Non-pigmented ciliary epithelial cell (primary cell): ENCODE data around the gene RGS19.

Experiments
- DNase-seq: peaks from one replicate; pipeline ENCODE4 v3.0.0-alpha.2; 2010; ENCODE audit warnings: low read depth

The RGS19 gene

DNA sequence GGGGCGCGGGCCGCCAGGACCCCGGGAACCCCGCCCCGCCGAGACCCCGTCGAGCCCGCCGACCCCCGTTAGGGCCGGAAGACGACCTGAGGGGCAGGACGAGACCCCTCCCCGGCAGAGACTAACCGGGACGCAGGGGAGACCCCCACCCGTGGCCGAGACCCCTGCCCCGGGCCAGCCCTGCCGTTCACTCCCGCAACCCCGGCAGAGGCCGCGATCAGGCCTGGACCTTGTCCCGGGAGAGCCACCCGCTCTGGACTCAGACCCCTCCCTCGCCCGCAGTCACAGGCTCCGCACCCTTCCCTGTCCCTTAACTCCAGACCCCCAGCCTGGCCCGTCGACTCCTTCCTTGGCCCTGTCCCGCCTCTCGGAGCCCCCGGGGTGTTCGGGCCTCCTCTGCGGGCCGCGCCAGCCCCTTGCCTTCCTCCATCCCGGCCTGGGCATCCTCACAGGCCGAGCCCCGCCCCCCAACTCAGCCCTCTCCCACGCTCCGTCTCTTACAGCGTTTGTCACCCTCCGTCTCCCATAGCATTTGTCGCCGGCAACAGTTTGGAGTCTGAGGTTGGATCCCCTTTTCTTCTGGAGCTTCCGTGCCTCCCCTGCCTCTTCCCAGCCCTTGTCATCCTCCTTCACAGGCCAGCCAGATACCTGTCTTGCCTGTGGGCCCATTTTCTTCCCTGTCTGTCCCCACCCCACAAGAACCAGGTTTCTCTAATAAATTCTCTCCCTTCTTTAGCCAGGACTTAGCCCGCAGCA, 15.8 kb downstream of the RGS19 start:
- DNase-seq: no peak

- peak; percentile 76 for DNase-seq
Observed at GRCh38 chr20:64062596-64063388, 16.5 kb downstream of the RGS19 start, which contains the start of gene TCEA2. Gene TCEA2 (plus strand): TSS chr20:64063198. CDS start chr20:64063313, 115 bp downstream.

DNA sequence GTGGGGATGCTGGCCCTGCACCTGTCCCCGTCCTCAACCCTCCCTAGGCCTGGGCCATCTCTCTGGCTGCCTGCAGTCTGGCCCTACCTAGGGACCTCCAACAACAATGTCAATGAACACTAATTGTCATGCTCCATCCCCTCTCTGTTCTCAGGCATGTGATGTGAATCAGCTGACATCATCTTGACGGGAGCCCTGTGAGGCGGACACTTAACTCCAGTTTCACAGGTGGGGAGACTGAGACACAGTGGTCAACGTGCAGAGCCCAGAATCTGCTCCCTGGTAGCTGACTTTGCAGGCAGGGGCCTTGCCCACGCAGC, 17.1 kb downstream of the RGS19 start:
- no peak for DNase-seq

GRCh38 chr20:64058536-64058935, 20.8 kb downstream of the RGS19 start:
- peak; percentile 38 for DNase-seq

DNA sequence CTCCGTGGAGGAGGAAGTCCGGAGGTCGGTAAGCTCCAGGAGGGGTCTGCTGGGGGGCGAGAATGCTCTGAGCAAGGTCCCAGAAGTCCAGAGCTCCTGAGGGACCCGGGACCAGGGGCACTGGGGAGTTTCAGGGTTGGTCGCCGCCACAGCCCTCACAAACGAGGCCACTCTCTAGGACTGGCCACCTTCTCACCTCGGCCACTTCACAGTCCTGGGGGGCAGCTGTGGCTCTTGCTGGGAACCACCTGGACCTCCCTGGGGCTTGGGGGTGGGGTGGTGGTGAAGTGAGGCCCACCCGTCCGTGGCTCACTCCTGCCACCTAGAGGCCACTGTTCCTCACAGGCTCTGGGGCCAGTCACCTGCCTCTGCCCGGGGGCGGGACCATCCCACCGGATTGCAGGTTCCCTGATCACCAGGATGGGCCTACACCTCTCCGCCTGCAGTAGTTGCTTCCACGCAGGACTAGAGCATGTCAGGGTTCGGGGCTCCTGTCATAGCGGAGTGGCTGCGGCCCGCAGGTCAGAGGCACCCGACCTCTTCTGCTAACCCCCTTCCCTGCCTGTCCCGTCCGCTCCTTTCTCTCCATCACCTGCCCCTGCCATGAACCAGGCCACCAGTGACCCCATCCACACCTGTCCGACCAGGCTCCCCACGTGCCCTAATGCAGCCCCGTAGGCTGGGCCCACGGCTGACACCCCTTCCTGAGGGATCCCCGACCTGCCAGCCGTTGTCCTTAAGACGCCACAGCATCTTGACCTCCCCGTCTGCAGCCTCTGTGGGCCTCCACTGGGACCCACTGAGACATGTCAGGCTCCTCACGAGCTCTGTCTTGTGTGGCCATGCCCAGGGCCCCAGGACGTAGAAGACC, 21.5 kb downstream of the RGS19 start:
- DNase-seq: no peak

DNA sequence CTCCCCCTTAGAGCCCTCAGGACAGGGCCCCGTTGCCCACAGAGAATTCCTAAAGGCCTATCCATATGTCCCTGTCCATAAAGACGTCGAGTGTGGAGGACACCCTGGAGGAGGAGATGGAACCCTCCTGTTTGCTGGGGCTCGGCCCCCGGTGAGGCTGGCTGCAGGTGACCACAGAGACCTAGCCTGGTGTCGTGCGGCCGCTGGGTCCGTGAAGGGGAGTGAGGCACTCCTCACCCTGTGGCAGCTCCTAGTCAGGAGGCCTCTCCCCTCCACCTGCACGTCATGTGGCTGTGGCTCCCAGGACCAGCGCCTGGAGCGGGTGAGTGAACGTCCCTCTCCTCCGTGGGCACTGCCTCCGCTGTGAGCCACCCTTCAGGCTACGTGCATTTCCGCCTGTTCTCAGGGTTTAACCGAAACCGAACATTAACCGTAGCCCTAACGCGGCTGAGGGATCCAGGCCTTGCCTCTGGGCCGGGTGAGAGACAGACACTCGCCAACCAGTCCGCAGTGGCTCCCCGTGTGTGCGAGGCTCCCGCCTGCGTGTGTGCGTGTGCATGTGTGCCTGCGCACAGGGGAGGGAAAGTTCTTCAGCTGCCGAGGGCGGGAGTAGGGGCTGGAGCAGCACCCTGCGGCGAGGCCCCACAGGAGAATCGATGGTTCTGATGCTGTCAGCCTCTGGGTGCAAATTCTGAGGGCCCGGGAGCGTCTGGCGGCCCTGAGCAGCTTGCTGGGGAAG, 22.3 kb downstream of the RGS19 start:
- DNase-seq: no peak

GRCh38 chr20:64056639-64056888, 22.8 kb downstream of the RGS19 start:
- DNase-seq: no peak

GRCh38 chr20:64055893-64056638, 23.3 kb downstream of the RGS19 start:
- no peak for DNase-seq

- no peak for DNase-seq
Observed at GRCh38 chr20:64055396-64055892, 23.9 kb downstream of the RGS19 start.

GRCh38 chr20:64053841-64054661, 25.3 kb downstream of the RGS19 start:
- no peak for DNase-seq

DNA sequence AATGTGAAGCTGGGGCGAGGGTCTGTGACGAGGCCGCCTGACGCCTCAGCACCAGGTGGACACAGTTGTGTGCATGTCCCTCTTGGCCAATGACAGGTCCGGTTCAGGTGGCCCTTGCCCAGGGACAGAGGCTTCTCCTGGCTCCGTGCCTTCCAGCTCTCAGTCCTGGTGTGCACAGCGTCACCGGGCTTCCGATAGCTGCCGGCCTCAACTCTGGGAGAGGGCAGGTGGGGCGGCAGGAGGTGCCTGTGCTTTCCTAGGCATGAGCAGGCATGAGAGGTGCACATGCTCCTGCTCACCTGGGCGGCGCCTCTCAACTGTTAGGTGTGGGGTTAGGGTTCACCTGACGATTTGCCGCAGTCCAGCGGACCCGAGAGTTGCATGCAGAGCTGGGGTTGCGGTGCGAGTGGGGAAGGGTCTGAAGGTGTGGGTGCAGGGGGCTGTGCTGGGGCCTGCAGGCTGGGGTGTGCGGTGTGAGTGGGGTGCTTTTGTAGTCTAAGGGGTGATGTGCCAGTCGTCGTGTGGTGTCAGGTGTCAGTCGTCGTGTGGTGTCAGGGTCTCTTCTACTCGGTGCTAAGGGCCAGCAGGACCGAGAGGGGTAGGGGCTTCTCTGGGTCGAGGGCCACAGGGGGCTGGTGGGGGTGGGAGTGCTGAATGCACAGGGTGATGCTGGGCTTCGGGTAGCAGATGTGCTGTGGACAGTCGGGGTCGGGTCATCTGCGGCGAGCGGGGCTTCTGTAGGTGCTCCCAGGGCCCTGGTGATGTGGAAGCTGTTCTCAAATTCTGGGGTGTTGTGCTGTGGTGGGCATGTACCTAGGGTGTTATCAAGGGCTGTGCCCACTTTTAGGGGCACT, 26.1 kb downstream of the RGS19 start:
- no peak for DNase-seq

DNA sequence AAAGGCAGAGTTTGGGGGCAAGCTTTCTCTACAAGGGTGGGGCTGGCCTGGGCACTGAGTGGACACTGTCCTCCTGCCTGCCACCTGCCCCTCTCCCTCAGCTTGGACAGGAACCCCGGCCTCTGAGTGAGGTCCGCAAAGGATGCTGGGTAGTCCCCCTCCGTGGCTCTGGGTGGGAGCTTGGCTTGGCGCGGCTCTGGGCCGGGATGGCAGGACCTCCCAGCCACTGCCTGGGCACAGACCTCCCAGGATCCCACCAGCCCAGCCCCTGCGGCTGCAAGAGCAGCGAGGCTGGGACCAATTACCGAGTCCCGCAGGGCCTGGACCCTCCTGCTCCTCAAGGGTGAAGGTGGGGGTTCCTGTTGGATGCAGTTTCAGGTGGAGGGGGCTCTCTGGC, 27.0 kb downstream of the RGS19 start:
- DNase-seq: no peak

DNA sequence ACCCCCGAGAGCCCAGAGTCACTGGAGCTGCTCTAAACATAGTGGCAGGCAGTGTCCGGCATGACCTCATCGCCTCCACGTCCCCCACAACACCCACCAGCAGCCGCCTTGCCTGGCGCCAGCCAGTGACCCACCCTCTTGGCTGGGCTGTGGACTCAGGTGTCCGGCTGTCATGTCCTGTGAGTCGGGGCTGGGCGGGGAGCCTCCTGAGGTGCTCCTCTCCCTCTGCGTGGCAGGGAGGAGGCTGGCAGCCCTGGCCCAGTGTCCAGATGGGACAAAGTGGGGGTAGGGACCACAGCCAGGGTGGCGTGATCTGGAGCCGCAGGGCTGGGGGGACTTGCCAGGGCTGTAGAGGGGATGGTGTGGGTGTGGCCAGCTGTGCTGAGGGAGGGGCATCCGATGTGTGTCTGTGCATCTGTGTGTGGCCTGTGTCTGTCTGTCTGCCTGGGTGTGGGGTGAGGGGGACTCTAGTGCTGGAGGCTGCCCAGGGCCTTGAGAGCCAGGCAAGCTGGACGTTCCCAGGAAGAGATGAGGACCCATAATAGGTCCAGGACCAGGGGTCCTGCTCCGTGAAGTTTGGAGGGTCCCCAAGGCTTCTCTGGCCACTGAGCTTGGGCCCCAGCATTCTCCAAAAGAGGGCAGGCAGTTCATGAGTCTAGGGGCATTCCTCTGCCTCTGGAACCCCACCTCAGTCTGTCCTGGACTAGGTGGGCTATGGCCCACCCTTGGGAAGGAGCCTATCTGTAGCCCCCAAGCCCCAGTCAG, 27.6 kb downstream of the RGS19 start:
- DNase-seq: no peak

DNA sequence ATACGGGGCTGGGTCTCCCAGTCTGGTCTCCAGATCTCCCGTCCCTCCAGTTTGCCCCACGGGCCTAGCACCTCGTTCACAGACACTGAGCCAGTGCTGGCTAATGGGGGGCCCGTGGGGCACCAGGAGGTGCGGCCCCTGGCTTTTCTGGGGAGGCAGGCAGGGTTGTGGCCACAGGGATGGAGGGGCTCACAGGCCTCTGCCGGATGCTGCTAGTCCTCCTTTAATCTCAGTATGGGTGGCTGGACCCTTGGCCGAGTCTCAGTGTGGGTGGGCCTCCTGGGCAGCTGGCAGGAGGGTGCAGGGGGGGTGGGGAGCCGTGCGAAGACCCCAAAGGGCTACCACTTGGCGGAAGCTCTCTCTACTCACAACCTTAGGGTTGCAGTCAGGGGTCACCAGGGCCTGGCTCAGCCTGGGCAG, 28.3 kb downstream of the RGS19 start:
- no peak for DNase-seq

- no peak for DNase-seq
Observed at GRCh38 chr20:64050261-64051032, 28.9 kb downstream of the RGS19 start.

- no peak for DNase-seq
Observed at GRCh38 chr20:64049878-64050260, 29.4 kb downstream of the RGS19 start.

- no peak for DNase-seq
Observed at GRCh38 chr20:64049060-64049877, 30.0 kb downstream of the RGS19 start, which contains the start of gene SOX18. Gene SOX18 (minus strand): TSS chr20:64049639. CDS start chr20:64049516, 123 bp downstream.
